HFF-Myc (cell line): ENCODE data around the gene MRPL3.

Experiments used
- DNase-seq: peaks from one replicate; pipeline ENCODE4 v3.0.0-alpha.2; 2011; ENCODE audit warnings: low read depth; ENCODE audit errors: extremely low read depth
- H3K4me3 ChIP-seq: replicated peaks from 2 replicates; pipeline ENCODE4 v1.5.1; 2011; ENCODE audit warnings: low read depth, mild to moderate bottlenecking, control low read depth, low read length
- CTCF ChIP-seq: IDR thresholded peaks from 2 replicates; pipeline ENCODE4 v1.5.1; 2012; ENCODE audit warnings: mild to moderate bottlenecking, low read depth, low read length, control low read depth; ENCODE audit errors: missing control alignments

The MRPL3 gene

GRCh38 chr3:131454501-131454900, 48.3 kb downstream of the MRPL3 start:
- H3K4me3 ChIP-seq: no peak overlapping the region
- no peak for TF ChIP-seq CTCF
- DNase-seq: no peak

- no peak for DNase-seq
- TF ChIP-seq CTCF: no peak
- H3K4me3 ChIP-seq: no peak overlapping the region
These were observed 49.2 kb downstream of the MRPL3 start for GRCh38 chr3:131453533-131453932.

- H3K4me3 ChIP-seq: no peak overlapping the region
- DNase-seq: no peak
- TF ChIP-seq CTCF: no peak
These were observed 55.4 kb downstream of the MRPL3 start for GRCh38 chr3:131447349-131447748.

- H3K4me3 ChIP-seq: no peak overlapping the region
- no peak for TF ChIP-seq CTCF
- DNase-seq: no peak
These were observed 58.6 kb downstream of the MRPL3 start for GRCh38 chr3:131444180-131444579.

GRCh38 chr3:131439084-131439483, 63.7 kb downstream of the MRPL3 start:
- no peak for DNase-seq
- no peak for TF ChIP-seq CTCF
- no peak overlapping the region for H3K4me3 ChIP-seq

GRCh38 chr3:131435000-131435399, 67.8 kb downstream of the MRPL3 start:
- no peak for TF ChIP-seq CTCF
- DNase-seq: no peak

GRCh38 chr3:131432441-131432840, 70.3 kb downstream of the MRPL3 start:
- DNase-seq: no peak
- TF ChIP-seq CTCF: no peak
- H3K4me3 ChIP-seq: no peak overlapping the region

More at GRCh38 chr3:131435000-131435399, 67.8 kb downstream of the MRPL3 start:
- H3K4me3 ChIP-seq: no peak overlapping the region
